ENCODE measurements around the gene SHB. TPM values are rescaled to one million over a fixed set of nuclear protein-coding genes. Genes with fewer than 3 reads are reported as not detected.

The SHB gene
- total and polyA plus RNA-seq, 2 of the 13 experiments (the other 11 are each of a cell fraction or from before 2014, with no cell fraction given), result 19.4 to 20.7 TPM

- TF ChIP-seq MEIS1 (CRISPR knock-in tag; IDR thresholded peaks at IDR 0.05; ENCODE audit: borderline replicate concordance) (peak; percentile 88; the same call in 1 of the 2 replicates), ZNF567 (CRISPR knock-in tag; IDR thresholded peaks at IDR 0.05; ENCODE audit: borderline replicate concordance) (no peak), RORA (CRISPR knock-in tag; IDR thresholded peaks at IDR 0.05) (0 out of 2 replicates have a peak, but pooled peaks have one; percentile 3), ZNF335 (CRISPR knock-in tag; IDR thresholded peaks at IDR 0.05) (0 out of 2 replicates have a peak, but pooled peaks have one; percentile 52), TCF7 (IDR thresholded peaks at IDR 0.05; ENCODE audit: low read depth) (peak; percentile 96), FOXK1 (CRISPR knock-in tag; IDR thresholded peaks at IDR 0.05; ENCODE audit: borderline replicate concordance, low read depth) (peak; percentile 85), SUZ12 (IDR thresholded peaks at IDR 0.05; ENCODE audit: low read depth, low read length) (no peak), NCOR1 (IDR thresholded peaks at IDR 0.05; ENCODE audit: borderline replicate concordance, low read length) (peak; percentile 79; the same call in 1 of the 2 replicates), ZNF34 (CRISPR knock-in tag; IDR thresholded peaks at IDR 0.05; ENCODE audit: borderline replicate concordance) (peak; percentile 43; the same call in 1 of the 2 replicates), ZNF296 (CRISPR knock-in tag; conservative IDR thresholded peaks at IDR 0.05) (no peak), KAT7 (CRISPR knock-in tag; IDR thresholded peaks at IDR 0.05; ENCODE audit: borderline replicate concordance) (peak; percentile 80), SIN3B (IDR thresholded peaks at IDR 0.05; ENCODE audit: low read length) (no peak; the same call in 1 of the 2 replicates), ZSCAN12 (CRISPR knock-in tag; IDR thresholded peaks at IDR 0.05) (peak; percentile 76; the same call in 1 of the 2 replicates), JUN (CRISPR knock-in tag; IDR thresholded peaks at IDR 0.05) (peak; percentile 100), NCOA2 (CRISPR knock-in tag; IDR thresholded peaks at IDR 0.05) (peak; percentile 97), ZZZ3 (CRISPR knock-in tag; IDR thresholded peaks at IDR 0.05; ENCODE audit: borderline replicate concordance) (no peak), TP53 (CRISPR knock-in tag; conservative IDR thresholded peaks at IDR 0.05) (no peak), GATA4 (IDR thresholded peaks at IDR 0.05; ENCODE audit: borderline replicate concordance, low read depth) (peak; percentile 95), ZMYM2 (CRISPR knock-in tag; IDR thresholded peaks at IDR 0.05) (peak; percentile 89), FOXA1 (IDR thresholded peaks at IDR 0.05) (peak; percentile 58), FOXA1 (CRISPR knock-in tag; IDR thresholded peaks at IDR 0.05) (peak; percentile 97)
- TF ChIP-seq, protein P1, sequence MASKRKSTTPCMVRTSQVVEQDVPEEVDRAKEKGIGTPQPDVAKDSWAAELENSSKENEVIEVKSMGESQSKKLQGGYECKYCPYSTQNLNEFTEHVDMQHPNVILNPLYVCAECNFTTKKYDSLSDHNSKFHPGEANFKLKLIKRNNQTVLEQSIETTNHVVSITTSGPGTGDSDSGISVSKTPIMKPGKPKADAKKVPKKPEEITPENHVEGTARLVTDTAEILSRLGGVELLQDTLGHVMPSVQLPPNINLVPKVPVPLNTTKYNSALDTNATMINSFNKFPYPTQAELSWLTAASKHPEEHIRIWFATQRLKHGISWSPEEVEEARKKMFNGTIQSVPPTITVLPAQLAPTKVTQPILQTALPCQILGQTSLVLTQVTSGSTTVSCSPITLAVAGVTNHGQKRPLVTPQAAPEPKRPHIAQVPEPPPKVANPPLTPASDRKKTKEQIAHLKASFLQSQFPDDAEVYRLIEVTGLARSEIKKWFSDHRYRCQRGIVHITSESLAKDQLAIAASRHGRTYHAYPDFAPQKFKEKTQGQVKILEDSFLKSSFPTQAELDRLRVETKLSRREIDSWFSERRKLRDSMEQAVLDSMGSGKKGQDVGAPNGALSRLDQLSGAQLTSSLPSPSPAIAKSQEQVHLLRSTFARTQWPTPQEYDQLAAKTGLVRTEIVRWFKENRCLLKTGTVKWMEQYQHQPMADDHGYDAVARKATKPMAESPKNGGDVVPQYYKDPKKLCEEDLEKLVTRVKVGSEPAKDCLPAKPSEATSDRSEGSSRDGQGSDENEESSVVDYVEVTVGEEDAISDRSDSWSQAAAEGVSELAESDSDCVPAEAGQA (IDR thresholded peaks at IDR 0.05; ENCODE audit: low read depth), result peak; percentile 63; the same call in 1 of the 2 replicates
- TF ChIP-seq, protein P1 (CRISPR knock-in tag; IDR thresholded peaks at IDR 0.05; ENCODE audit: borderline replicate concordance), result no peak
- TF ChIP-seq, protein P2, sequence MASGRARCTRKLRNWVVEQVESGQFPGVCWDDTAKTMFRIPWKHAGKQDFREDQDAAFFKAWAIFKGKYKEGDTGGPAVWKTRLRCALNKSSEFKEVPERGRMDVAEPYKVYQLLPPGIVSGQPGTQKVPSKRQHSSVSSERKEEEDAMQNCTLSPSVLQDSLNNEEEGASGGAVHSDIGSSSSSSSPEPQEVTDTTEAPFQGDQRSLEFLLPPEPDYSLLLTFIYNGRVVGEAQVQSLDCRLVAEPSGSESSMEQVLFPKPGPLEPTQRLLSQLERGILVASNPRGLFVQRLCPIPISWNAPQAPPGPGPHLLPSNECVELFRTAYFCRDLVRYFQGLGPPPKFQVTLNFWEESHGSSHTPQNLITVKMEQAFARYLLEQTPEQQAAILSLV (CRISPR knock-in tag; IDR thresholded peaks at IDR 0.05; ENCODE audit: borderline replicate concordance), result 0 out of 2 replicates have a peak, but pooled peaks have one; percentile 69
Observed at GRCh38 chr9:38047301-38048251, 21.5 kb downstream of the SHB start (continued).

Measured in HepG2 (cell line).